Common myeloid progenitor, CD34-positive (primary cell): ENCODE data around the gene NETO2.
"Not testable (repeated sequence)": the region's sequence is repeated elsewhere in the genome, so short reads cannot be mapped to it uniquely, and the experiment has no call there.

Source experiments
- CTCF ChIA-PET: fragments of 350-600 bp; sonication (Branson Sonifier 250); formaldehyde crosslinking; loops from one replicate; lab custom pipeline; 2021; ENCODE audit warnings: antibody characterized with exemption; lab: Charles Lee
- POLR2A ChIA-PET: fragments of 350-600 bp; sonication (Branson Sonifier 250); formaldehyde crosslinking; loops from one replicate; lab custom pipeline; 2021; ENCODE audit warnings: antibody characterized with exemption; lab: Charles Lee
- DNase-seq, 3 donors: peaks; one replicate each; pipeline versions ENCODE4 v3.0.0 to v3.0.0-alpha.2; 2013
- H3K27ac ChIP-seq, 2 experiments: 1 replicate in 1 of 2; 2 replicates in 1 of 2; pipeline ENCODE4 v1.7.0; 2013; ENCODE audit warnings: inconsistent platforms in 2 of 2, low read length in 2 of 2, mild to moderate bottlenecking in 2 of 2, low read depth in 1 of 2, moderate library complexity in 1 of 2; ENCODE audit not compliant: severe bottlenecking in 2 of 2, insufficient read depth in 1 of 2, poor library complexity in 1 of 2
- H3K27me3 ChIP-seq, 5 experiments: replicated peaks in 2 of 5; 1 replicate in 3 of 5; 2 replicates in 2 of 5; pipeline versions ENCODE4 v1.6.1 to v1.7.0; 2013; ENCODE audit warnings: low read length in 4 of 5, mild to moderate bottlenecking in 2 of 5, moderate library complexity in 2 of 5, inconsistent platforms in 1 of 5; ENCODE audit not compliant: insufficient read depth in 5 of 5, control insufficient read depth in 4 of 5
- H3K36me3 ChIP-seq, 4 experiments: 1 replicate in 2 of 4; 2 replicates in 2 of 4; pipeline versions ENCODE4 v1.6.1 to v1.7.0; 2013; ENCODE audit warnings: low read length in 3 of 4, control low read depth in 1 of 4, mild to moderate bottlenecking in 1 of 4; ENCODE audit not compliant: control insufficient read depth in 4 of 4, insufficient read depth in 4 of 4
- H3K4me1 ChIP-seq, 4 experiments: 1 replicate in 3 of 4; 2 replicates in 1 of 4; pipeline versions ENCODE4 v1.6.1 to v1.7.1; 2013; ENCODE audit warnings: low read length in 3 of 4, mild to moderate bottlenecking in 3 of 4, control low read depth in 1 of 4, inconsistent platforms in 1 of 4, moderate library complexity in 1 of 4; ENCODE audit not compliant: control insufficient read depth in 4 of 4, insufficient read depth in 4 of 4; ENCODE audit errors: control extremely low read depth in 1 of 4
- H3K4me3 ChIP-seq, 7 experiments: 1 replicate in 4 of 7; 2 replicates in 3 of 7; pipeline versions ENCODE4 v1.5.1 to v1.7.0; 2013; ENCODE audit warnings: mild to moderate bottlenecking in 7 of 7, low read length in 6 of 7, moderate library complexity in 6 of 7, inconsistent platforms in 2 of 7, low read depth in 2 of 7, control low read depth in 1 of 7; ENCODE audit not compliant: insufficient read depth in 4 of 7, control insufficient read depth in 1 of 7; ENCODE audit errors: extremely low read depth in 1 of 7
- H3K9me3 ChIP-seq, 5 experiments: 1 replicate in 4 of 5; 2 replicates in 1 of 5; pipeline versions ENCODE4 v1.6.1 to v1.7.1; 2013; ENCODE audit warnings: low read length in 4 of 5, mild to moderate bottlenecking in 2 of 5, inconsistent platforms in 1 of 5, low read depth in 1 of 5, moderate library complexity in 1 of 5; ENCODE audit not compliant: control insufficient read depth in 4 of 5, insufficient read depth in 2 of 5; ENCODE audit errors: control extremely low read depth in 1 of 5
- WGBS: methylation state at CpG from one replicate; pipeline ENCODE4 v1.1.5; 2013; ENCODE audit not compliant: insufficient coverage; 5-methylcytosine and 5-hydroxymethylcytosine counted together

NETO2 gene

DNA sequence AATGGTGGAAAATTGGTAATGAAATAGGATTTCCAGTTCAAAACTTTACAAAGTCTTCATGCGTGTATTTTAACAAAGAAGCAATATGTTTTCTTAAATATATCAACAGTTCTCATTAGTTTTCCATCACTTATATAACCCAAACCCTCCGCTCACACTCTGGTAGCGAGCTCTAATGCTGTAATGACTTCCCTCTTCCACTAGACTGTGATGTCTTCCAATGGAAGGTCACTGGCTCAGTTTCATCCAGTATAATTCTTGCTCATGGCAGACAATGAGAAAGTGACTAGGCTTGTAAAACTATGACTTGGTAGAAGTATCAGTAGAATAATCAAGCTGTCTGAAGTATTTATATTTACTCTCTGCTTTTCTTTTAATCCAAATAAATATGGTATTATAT, 32.8 kb downstream of the NETO2 start:
- POLR2A ChIA-PET, result no interaction called here
- CTCF ChIA-PET, result interaction anchor here (1.8 kb wide), 1 partner anchor 63 kb away, joined by 4 read pairs; no protein-coding TSS in a partner anchor

DNA sequence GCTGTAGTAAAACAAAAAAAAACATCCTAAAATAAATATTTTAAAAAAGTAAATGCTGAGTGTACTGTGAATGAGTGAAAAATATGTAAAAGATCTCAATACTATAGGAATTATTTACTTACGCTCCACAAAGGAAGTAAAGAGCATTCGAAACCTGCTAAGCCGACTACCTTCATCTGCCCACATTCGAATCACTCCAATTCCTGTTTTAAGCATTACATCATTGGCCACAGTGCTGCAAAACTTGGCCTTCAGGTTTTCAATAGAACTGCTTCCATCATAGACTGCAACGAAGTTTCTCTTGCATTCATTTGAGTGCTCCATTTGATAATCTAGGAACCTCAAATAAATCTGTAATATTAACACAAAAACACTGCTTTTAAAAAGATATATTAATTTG, 34.4 kb downstream of the NETO2 start:
- Histone ChIP-seq H3K36me3 (no peaks in the 10 kb centered on the region), H3K27me3 (no peaks in the 10 kb centered on the region), H3K9me3 (peaks cover 0 to 2% (median 0%) of the 10 kb centered on the region in 5 experiments), H3K4me3 (no peak overlapping the region), H3K4me1 (peaks cover 0 to 1% (median 0%) of the 10 kb centered on the region in 4 experiments), H3K27ac (no peak overlapping the region)
- 100% methylated on average over 3 of the region's 5 CpGs for WGBS
- POLR2A ChIA-PET, result no interaction called here
- no peak for DNase-seq
- CTCF ChIA-PET, result no interaction called here

More for the DNA sequence above, 32.8 kb downstream of the NETO2 start:
- no peaks in the 10 kb centered on the region for H3K9me3 ChIP-seq
- H3K27ac ChIP-seq, result no peak overlapping the region
- no peaks in the 10 kb centered on the region for H3K36me3 ChIP-seq
- WGBS, result 100% methylated on average over 2 of the region's 3 CpGs
- DNase-seq, result peak in 2 of 3 donors; percentile 6 to 9
- no peak overlapping the region for H3K4me3 ChIP-seq
- H3K4me1 ChIP-seq, result peaks cover 0 to 1% (median 0%) of the 10 kb centered on the region in 4 experiments
- H3K27me3 ChIP-seq, result no peaks in the 10 kb centered on the region

DNA sequence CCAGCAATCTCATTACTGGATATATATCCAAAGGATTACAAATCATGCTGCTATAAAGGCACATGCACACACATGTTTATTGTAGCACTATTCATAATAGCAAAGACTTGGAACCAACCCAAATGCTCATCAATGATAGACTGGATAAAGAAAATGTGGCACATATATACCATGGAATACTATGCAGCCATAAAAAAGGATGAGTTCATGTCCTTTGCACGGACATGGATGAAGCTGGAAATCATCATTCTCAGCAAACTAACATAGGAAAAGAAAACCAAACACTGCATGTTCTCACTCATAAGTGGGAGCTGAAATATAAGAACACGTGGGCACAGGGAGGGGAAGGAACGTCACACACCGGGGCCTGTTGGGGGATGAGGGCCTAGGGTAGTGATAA, 40.8 kb downstream of the NETO2 start:
- H3K4me3 ChIP-seq, H3K9me3 ChIP-seq, DNase-seq, H3K27ac ChIP-seq, POLR2A ChIA-PET, CTCF ChIA-PET, H3K4me1 ChIP-seq, H3K27me3 ChIP-seq, H3K36me3 ChIP-seq: not testable (repeated sequence)
- 100% methylated on average over 2 of the region's 4 CpGs for WGBS

DNA sequence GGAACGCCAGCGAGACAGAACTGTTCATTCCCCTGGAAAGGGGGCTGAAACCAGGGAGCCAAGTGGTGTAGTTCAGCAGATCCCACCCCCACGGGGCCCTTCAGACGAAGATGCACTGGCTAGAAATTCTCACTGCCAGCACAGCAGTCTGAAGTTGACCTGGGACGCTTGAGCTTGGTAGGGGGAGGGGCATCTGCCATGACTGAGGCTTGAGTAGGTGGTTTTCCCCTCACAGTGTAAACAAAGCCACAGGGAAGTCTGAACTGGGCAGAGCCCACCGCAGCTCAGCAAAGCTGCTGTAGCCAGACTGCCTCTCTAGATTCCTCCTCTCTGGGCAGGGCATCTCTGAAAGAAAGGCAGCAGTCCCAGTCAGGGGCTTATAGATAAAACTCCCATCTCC, 46.6 kb downstream of the NETO2 start:
- H3K27ac ChIP-seq, H3K9me3 ChIP-seq, H3K4me3 ChIP-seq, CTCF ChIA-PET, H3K4me1 ChIP-seq, H3K27me3 ChIP-seq, H3K36me3 ChIP-seq, POLR2A ChIA-PET, DNase-seq: not testable (repeated sequence)
- WGBS, result 83% methylated on average over 5 of the region's 6 CpGs

DNA sequence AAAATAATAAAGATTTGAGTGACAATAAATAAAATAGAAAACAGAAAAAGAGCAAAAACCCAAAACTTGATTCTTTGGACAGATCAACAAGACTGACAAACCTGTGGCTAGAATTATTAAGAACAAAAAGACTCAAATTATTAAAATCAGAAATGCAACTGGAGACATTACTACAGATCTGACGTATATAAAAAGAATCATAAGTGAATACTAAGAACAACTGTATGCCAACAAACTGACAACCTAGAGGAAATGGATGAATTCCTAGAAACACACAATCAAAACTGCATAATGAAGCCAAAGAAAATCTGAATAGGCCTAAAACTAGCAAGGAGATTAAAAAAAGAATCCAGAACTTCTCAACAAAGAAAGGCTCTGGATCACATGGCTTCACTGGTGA, 47.4 kb downstream of the NETO2 start:
- ChIA-PET CTCF (interaction anchor here (0.5 kb wide), 1 partner anchor 17 kb away, joined by 3 read pairs; no protein-coding TSS in a partner anchor), POLR2A (no interaction called here)
- DNase-seq, result no peak
- H3K27me3 ChIP-seq, result no peaks in the 10 kb centered on the region
- no peak overlapping the region for H3K27ac ChIP-seq
- H3K9me3 ChIP-seq, result no peaks in the 10 kb centered on the region
- no peaks in the 10 kb centered on the region for H3K4me1 ChIP-seq
- no peaks in the 10 kb centered on the region for H3K36me3 ChIP-seq
- H3K4me3 ChIP-seq, result no peak overlapping the region
- no CpG with 5 or more reads among the region's 1 CpG for WGBS

DNA sequence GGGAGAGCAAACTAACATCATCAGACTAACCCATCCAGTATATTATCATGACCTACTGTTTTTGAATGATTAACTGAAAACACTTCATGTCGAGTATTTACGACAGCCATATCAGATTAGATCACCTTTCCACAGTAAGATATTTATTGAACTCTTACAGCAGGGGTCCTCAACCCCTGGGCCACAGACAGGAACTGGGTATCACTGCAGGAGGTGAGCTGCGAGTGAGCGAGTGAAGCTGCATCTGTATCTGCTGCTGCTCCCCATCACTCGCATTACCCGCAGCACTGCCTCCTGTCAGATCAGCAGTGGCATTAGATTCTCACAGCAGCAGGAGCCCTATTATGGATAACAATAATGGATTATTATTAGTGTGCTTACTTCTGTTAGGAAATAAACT, 59.5 kb downstream of the NETO2 start:
- 97% methylated on average over 6 of the region's 6 CpGs for WGBS
- no peaks in the 10 kb centered on the region for H3K4me1 ChIP-seq
- no peaks in the 10 kb centered on the region for H3K27me3 ChIP-seq
- POLR2A ChIA-PET, result no interaction called here
- CTCF ChIA-PET, result no interaction called here
- no peaks in the 10 kb centered on the region for H3K36me3 ChIP-seq
- no peak for DNase-seq
- no peak overlapping the region for H3K4me3 ChIP-seq
- H3K27ac ChIP-seq, result no peak overlapping the region
- H3K9me3 ChIP-seq, result no peaks in the 10 kb centered on the region

DNA sequence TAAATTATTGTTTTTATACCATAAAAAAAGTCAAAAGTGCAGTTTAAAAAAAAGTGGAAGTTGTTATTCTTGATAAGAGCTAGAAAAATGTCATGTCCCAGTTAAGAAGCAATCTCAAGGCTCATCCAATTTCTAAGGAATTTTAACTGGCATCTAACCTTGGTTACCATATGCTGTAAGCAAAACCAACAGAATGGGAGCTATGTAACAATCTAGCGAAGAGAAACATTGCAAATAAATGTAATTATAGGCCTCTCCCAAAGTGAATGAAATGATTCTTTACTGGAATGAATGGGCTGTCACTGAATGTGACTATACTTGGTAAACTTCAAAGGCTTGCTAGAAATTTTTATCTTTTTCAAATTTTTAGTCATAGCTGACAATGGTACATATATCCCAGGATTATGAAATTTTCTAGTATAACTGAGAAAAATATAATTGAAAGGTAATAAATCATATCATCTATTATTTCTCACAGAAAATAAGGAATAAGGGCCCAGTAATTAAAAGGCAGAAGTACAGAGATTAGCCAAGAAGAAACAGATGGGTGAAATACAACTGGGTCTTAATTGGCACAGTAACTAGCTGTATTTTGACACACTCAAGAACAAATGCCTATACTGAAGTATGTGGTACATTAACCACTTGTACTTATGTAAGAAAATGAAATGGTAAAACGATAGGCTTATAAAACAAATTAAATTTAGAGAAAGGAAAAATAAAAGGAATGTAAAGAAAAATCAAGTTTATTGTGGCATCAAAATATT, 61.5 kb downstream of the NETO2 start:
- Histone ChIP-seq H3K36me3 (no peaks in the 10 kb centered on the region), H3K4me3 (no peak overlapping the region), H3K27me3 (no peaks in the 10 kb centered on the region), H3K4me1 (no peaks in the 10 kb centered on the region), H3K27ac (no peak overlapping the region), H3K9me3 (no peaks in the 10 kb centered on the region)
- WGBS, result 100% methylated on average over 1 of the region's 2 CpGs
- DNase-seq, result no peak
- POLR2A ChIA-PET, result no interaction called here
- CTCF ChIA-PET, result interaction anchor here (1.1 kb wide), 1 partner anchor 60 kb away, joined by 4 read pairs; no protein-coding TSS in a partner anchor
